IMR-90 (cell line): ENCODE data around the gene MPST. TPM values are rescaled to one million over a fixed set of nuclear protein-coding genes. Genes with fewer than 3 reads are reported as not detected.

Source experiments
- ATAC-seq: fragments of 200-7000 bp; cut with Tn5 transposase; 2 replicates; pipeline ENCODE4 v1.9.1; 2020; ENCODE audit warnings: low read depth, mild to moderate bottlenecking, moderate library complexity
- BruUV-seq: library from RNA; stranded (reverse); fragments of 400-500 nt; replicated peaks from 2 replicates; lab custom pipeline; 2021; lab: Mats Ljungman, UMichigan
- CTCF ChIA-PET: fragments of 300-600 bp; formaldehyde crosslinking; extraction: SDS; loops from one replicate; lab custom pipeline; 2021; ENCODE audit warnings: antibody characterized with exemption; lab: Yijun Ruan, JAX
- POLR2A ChIA-PET: fragments of 300-600 bp; sonication (Branson Sonifier 250); formaldehyde crosslinking; loops from one replicate; lab custom pipeline; 2022; ENCODE audit warnings: antibody characterized with exemption; ENCODE audit not compliant: unreplicated experiment; lab: Charles Lee
- DNase-seq: peaks from one replicate; pipeline ENCODE4 v3.0.0; 2013
- H2AFZ ChIP-seq: replicated peaks from 2 replicates; pipeline ENCODE3; 2013; ENCODE audit warnings: low read length, mild to moderate bottlenecking; ENCODE audit not compliant: poor library complexity
- H2AK5ac ChIP-seq: 2 replicates; pipeline ENCODE4 v1.6.1; 2013; ENCODE audit warnings: low read depth, low read length, inconsistent platforms
- H2AK9ac ChIP-seq: replicated peaks from 2 replicates; pipeline ENCODE3; 2013; ENCODE audit warnings: mild to moderate bottlenecking, low read depth, low read length, moderate library complexity; ENCODE audit not compliant: poor library complexity
- H2BK120ac ChIP-seq: 2 replicates; pipeline ENCODE4 v1.6.1; 2013; ENCODE audit warnings: low read depth, low read length, inconsistent platforms
- H2BK15ac ChIP-seq: 3 replicates; pipeline ENCODE4 v1.6.1; 2013; ENCODE audit warnings: low read depth, low read length, inconsistent platforms
- H2BK20ac ChIP-seq: 2 replicates; pipeline ENCODE4 v1.6.1; 2013; ENCODE audit warnings: low read depth, mild to moderate bottlenecking, inconsistent platforms, low read length, moderate library complexity
- H2BK5ac ChIP-seq: 2 replicates; pipeline ENCODE4 v1.6.1; 2013; ENCODE audit warnings: mild to moderate bottlenecking, low read depth, low read length, inconsistent platforms; ENCODE audit not compliant: poor library complexity, severe bottlenecking
- H3K14ac ChIP-seq: replicated peaks from 2 replicates; pipeline ENCODE4 v1.6.1; 2013; ENCODE audit warnings: low read depth, low read length, inconsistent platforms
- H3K18ac ChIP-seq: 2 replicates; pipeline ENCODE4 v1.6.1; 2013; ENCODE audit warnings: low read depth, low read length, control low read depth
- H3K23ac ChIP-seq: 2 replicates; pipeline ENCODE4 v1.6.1; 2013; ENCODE audit warnings: low read depth, low read length, inconsistent platforms
- H3K27ac ChIP-seq: 2 replicates; pipeline ENCODE4 v1.5.1; 2013; ENCODE audit warnings: mild to moderate bottlenecking, control low read depth, low read length; ENCODE audit not compliant: insufficient read depth
- H3K27me3 ChIP-seq: 2 replicates; pipeline ENCODE4 v1.6.1; 2013; ENCODE audit warnings: low read length; ENCODE audit not compliant: control insufficient read depth, insufficient read depth
- H3K36me3 ChIP-seq: 2 replicates; pipeline ENCODE4 v1.6.1; 2013; ENCODE audit warnings: low read length, mixed read lengths; ENCODE audit not compliant: control insufficient read depth, insufficient read depth
- H3K4ac ChIP-seq: 2 replicates; pipeline ENCODE4 v1.6.1; 2013; ENCODE audit warnings: low read depth, low read length, inconsistent platforms
- H3K4me1 ChIP-seq: 2 replicates; pipeline ENCODE4 v1.6.1; 2013; ENCODE audit warnings: low read length, mixed read lengths; ENCODE audit not compliant: control insufficient read depth, insufficient read depth
- H3K4me2 ChIP-seq: 2 replicates; pipeline ENCODE4 v1.6.1; 2013; ENCODE audit warnings: low read depth, mild to moderate bottlenecking, control low read depth, low read length, moderate library complexity
- H3K4me3 ChIP-seq: 2 replicates; pipeline ENCODE4 v1.5.1; 2013; ENCODE audit warnings: low read depth, mild to moderate bottlenecking, control low read depth, low read length, moderate library complexity; ENCODE audit not compliant: insufficient read depth
- H3K56ac ChIP-seq: 2 replicates; pipeline ENCODE4 v1.6.1; 2013; ENCODE audit warnings: low read length, inconsistent platforms; ENCODE audit not compliant: insufficient read depth; ENCODE audit errors: extremely low read depth
- H3K79me1 ChIP-seq, 2 experiments: 2 replicates each; pipeline ENCODE4 v1.6.1; 2013; ENCODE audit warnings: low read length in 2 of 2, inconsistent platforms in 1 of 2, low read depth in 1 of 2
- H3K9ac ChIP-seq: 2 replicates; pipeline ENCODE4 v1.6.1; 2013; ENCODE audit warnings: low read depth, low read length, control low read depth
- H3K9me1 ChIP-seq: 2 replicates; pipeline ENCODE4 v1.6.1; 2013; ENCODE audit warnings: low read length, inconsistent platforms; ENCODE audit not compliant: insufficient read depth
- H3K9me3 ChIP-seq: 2 replicates; pipeline ENCODE4 v1.6.1; 2013; ENCODE audit warnings: low read length; ENCODE audit not compliant: control insufficient read depth, insufficient read depth
- H4K20me1 ChIP-seq: 2 replicates; pipeline ENCODE4 v1.6.1; 2013; ENCODE audit warnings: low read length, inconsistent platforms; ENCODE audit not compliant: insufficient read depth
- H4K5ac ChIP-seq: 2 replicates; pipeline ENCODE4 v1.6.1; 2013; ENCODE audit warnings: mild to moderate bottlenecking, low read depth, low read length, control low read depth
- H4K8ac ChIP-seq, 2 experiments: 2 replicates each; pipeline ENCODE4 v1.6.1; 2013; ENCODE audit warnings: low read depth in 2 of 2, low read length in 2 of 2, control low read depth in 1 of 2, inconsistent platforms in 1 of 2
- H4K91ac ChIP-seq: 2 replicates; pipeline ENCODE4 v1.6.1; 2013; ENCODE audit warnings: low read depth, low read length, inconsistent platforms; ENCODE audit not compliant: insufficient read depth
- BHLHE40 ChIP-seq: fragments of 150-350 bp; IDR thresholded peaks from 2 replicates; pipeline ENCODE4 v1.6.1; 2016; ENCODE audit warnings: mild to moderate bottlenecking, low read depth, low read length
- CEBPB ChIP-seq: IDR thresholded peaks from 2 replicates; pipeline ENCODE4 v1.6.1; 2012; ENCODE audit warnings: low read depth, low read length, improper control_type of control experiment
- CTCF ChIP-seq: conservative IDR thresholded peaks from 2 replicates; pipeline ENCODE4 v1.5.1; 2012; ENCODE audit warnings: mild to moderate bottlenecking, low read depth, low read length, improper control_type of control experiment
- FOS ChIP-seq: fragments of 150-350 bp; IDR thresholded peaks from 2 replicates; pipeline ENCODE4 v1.6.1; 2016; ENCODE audit warnings: low read depth, low read length
- MAZ ChIP-seq: IDR thresholded peaks from 2 replicates; pipeline ENCODE4 v1.6.1; 2012; ENCODE audit warnings: low read depth, mild to moderate bottlenecking, low read length, improper control_type of control experiment, moderate library complexity, borderline replicate concordance
- MXI1 ChIP-seq: IDR thresholded peaks from 2 replicates; pipeline ENCODE4 v1.6.1; 2012; ENCODE audit warnings: low read depth, mild to moderate bottlenecking, low read length, moderate library complexity, borderline replicate concordance
- NFE2L2 ChIP-seq: fragments of 150-350 bp; IDR thresholded peaks from 2 replicates; pipeline ENCODE4 v1.6.1; 2016; ENCODE audit warnings: low read depth, mild to moderate bottlenecking, low read length
- RAD21 ChIP-seq: IDR thresholded peaks from 2 replicates; pipeline ENCODE4 v1.6.1; 2012; ENCODE audit warnings: low read length, improper control_type of control experiment
- RCOR1 ChIP-seq: IDR thresholded peaks from 2 replicates; pipeline ENCODE4 v1.6.1; 2012; ENCODE audit warnings: mild to moderate bottlenecking, low read length, improper control_type of control experiment; ENCODE audit not compliant: insufficient replicate concordance
- RFX5 ChIP-seq: IDR thresholded peaks from 2 replicates; pipeline ENCODE4 v1.8.0; 2012; ENCODE audit warnings: low read depth, mild to moderate bottlenecking, low read length, moderate library complexity
- SMC3 ChIP-seq: fragments of 150-350 bp; IDR thresholded peaks from 2 replicates; pipeline ENCODE4 v1.6.1; 2016; ENCODE audit warnings: low read depth, mild to moderate bottlenecking, antibody characterized with exemption, low read length, moderate library complexity
- WGBS, 2 experiments: methylation state at CpG; one replicate each; pipeline versions ENCODE4 v1.1.5 to v1.1.7; 2013; ENCODE audit warnings: missing lambda C conversion rate in 2 of 2; ENCODE audit not compliant: insufficient read length in 1 of 2; ENCODE audit errors: extremely low coverage in 2 of 2; 5-methylcytosine and 5-hydroxymethylcytosine counted together
- dilution Hi-C: fragments of 300-500 bp; cut with HindIII; formaldehyde crosslinking; loops from one replicate; pipeline ENCODE4 v1.14.3; 2018; ENCODE audit warnings: low sequenced_read_pairs; ENCODE audit not compliant: unreplicated experiment
- in situ Hi-C: fragments of 300-500 bp; cut with MboI; formaldehyde crosslinking; loops from 3 replicates; pipeline ENCODE4 v1.14.3; 2019; ENCODE audit warnings: low sequenced_read_pairs, inconsistent platforms, mixed read lengths
- intact Hi-C: fragments of 100-400 bp; cut with micrococcal nuclease; formaldehyde crosslinking; loops from 2 replicates; pipeline ENCODE4 v1.10.0; 2022
- polyA plus RNA-seq, 3 experiments: library from polyadenylated mRNA; depleted of rRNA; stranded (reverse); fragments of >200 nt; gene quantifications; 2 replicates each; pipeline ENCODE4 v1.2.3, GENCODE V29; 2012; ENCODE audit warnings: low replicate concordance in 1 of 3
- total RNA-seq: library from RNA; depleted of rRNA; stranded (reverse); fragments of >200 nt; gene quantifications from 2 replicates; pipeline ENCODE4 v1.2.3, GENCODE V29; 2012
- TF ChIP-seq, protein P1 (sequence below): fragments of 150-350 bp; IDR thresholded peaks from 2 replicates; pipeline ENCODE4 v1.6.1; 2016; ENCODE audit warnings: low read depth, mild to moderate bottlenecking, low read length, moderate library complexity, borderline replicate concordance

The MPST gene
- total and polyA plus RNA-seq, 2 of the 4 experiments (the other 2 are of a cell fraction): 19.2 to 43.0 TPM

GRCh38 chr22:37000676-37001534 is 18.6 kb upstream of the MPST start (continued):
- no peak for TF ChIP-seq RCOR1
- no peak for TF ChIP-seq NFE2L2
- TF ChIP-seq SMC3: no peak

GRCh38 chr22:37001826-37002225 is 17.7 kb upstream of the MPST start:
- Histone ChIP-seq H3K18ac (no peak overlapping the region), H3K14ac (no peak overlapping the region), H3K27ac (no peak overlapping the region), H3K4me3 (no peak overlapping the region), H4K8ac (no peak overlapping the region), H3K56ac (no peak overlapping the region), H3K27me3 (peaks cover 51% of the 10 kb centered on the region), H3K9me3 (peaks cover 7% of the 10 kb centered on the region), H2AFZ (no peak overlapping the region), H2BK20ac (no peak overlapping the region), H3K4me2 (no peak overlapping the region), H2BK5ac (no peak overlapping the region), H2AK9ac (no peak overlapping the region), H3K4ac (no peak overlapping the region), H3K79me1 (no peaks in the 10 kb centered on the region), H2BK120ac (no peak overlapping the region), H3K36me3 (no peaks in the 10 kb centered on the region), H2AK5ac (no peak overlapping the region), H4K20me1 (no peaks in the 10 kb centered on the region; the same call in 1 of the 2 replicates), H3K23ac (no peak overlapping the region), H3K9ac (no peak overlapping the region), H3K9me1 (no peaks in the 10 kb centered on the region), H4K91ac (no peak overlapping the region), H2BK15ac (no peak overlapping the region), H4K5ac (no peak overlapping the region), H3K4me1 (no peaks in the 10 kb centered on the region)
- ChIA-PET POLR2A (no interaction called here), CTCF (no interaction called here)
- DNase-seq (no peak), ATAC-seq (no peak)
- BruUV-seq: no TSS peak
- dilution Hi-C loops (no loop called here), in situ Hi-C loops (no loop called here), intact Hi-C loops (no loop called here)
- 50% methylated on average over 6 of the region's 12 CpGs; no CpG with 5 or more reads in 1 of the 2 experiments for WGBS, 2 experiments
- TF ChIP-seq, protein P1, sequence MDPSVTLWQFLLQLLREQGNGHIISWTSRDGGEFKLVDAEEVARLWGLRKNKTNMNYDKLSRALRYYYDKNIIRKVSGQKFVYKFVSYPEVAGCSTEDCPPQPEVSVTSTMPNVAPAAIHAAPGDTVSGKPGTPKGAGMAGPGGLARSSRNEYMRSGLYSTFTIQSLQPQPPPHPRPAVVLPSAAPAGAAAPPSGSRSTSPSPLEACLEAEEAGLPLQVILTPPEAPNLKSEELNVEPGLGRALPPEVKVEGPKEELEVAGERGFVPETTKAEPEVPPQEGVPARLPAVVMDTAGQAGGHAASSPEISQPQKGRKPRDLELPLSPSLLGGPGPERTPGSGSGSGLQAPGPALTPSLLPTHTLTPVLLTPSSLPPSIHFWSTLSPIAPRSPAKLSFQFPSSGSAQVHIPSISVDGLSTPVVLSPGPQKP: no peak
- TF ChIP-seq RCOR1: no peak
- no peak for TF ChIP-seq RAD21
- no peak for TF ChIP-seq FOS
- TF ChIP-seq MAZ: no peak
- TF ChIP-seq NFE2L2: no peak
- TF ChIP-seq SMC3: no peak
- TF ChIP-seq CTCF: no peak
- TF ChIP-seq RFX5: no peak
- TF ChIP-seq CEBPB: no peak
- TF ChIP-seq MXI1: no peak
- no peak for TF ChIP-seq BHLHE40
